Liver (tissue), 9 donors: ENCODE results near the gene CCDC172. TPM values are rescaled to one million over a fixed set of nuclear protein-coding genes. Genes with fewer than 3 reads are reported as not detected.

Experiments used
- DNase-seq: peaks from one replicate; pipeline ENCODE4 v3.0.0-alpha.2; 2017; ENCODE audit warnings: low spot score
- H3K27ac ChIP-seq, 2 donors: one replicate each; pipeline ENCODE4 v1.7.0; 2013; ENCODE audit warnings: inconsistent platforms in 2 of 2, low read length in 2 of 2, control low read depth in 1 of 2, low read depth in 1 of 2, mild to moderate bottlenecking in 1 of 2
- H3K27me3 ChIP-seq, 4 donors: one replicate each; pipeline versions ENCODE4 v1.6.1 to v1.7.0; 2013; ENCODE audit warnings: low read length in 3 of 4, inconsistent platforms in 1 of 4, mild to moderate bottlenecking in 1 of 4, moderate library complexity in 1 of 4; ENCODE audit not compliant: control insufficient read depth in 4 of 4, insufficient read depth in 4 of 4
- H3K36me3 ChIP-seq, 4 donors: one replicate each; pipeline versions ENCODE4 v1.6.1 to v1.7.0; 2013; ENCODE audit warnings: low read length in 3 of 4, mild to moderate bottlenecking in 3 of 4, low read depth in 1 of 4, moderate library complexity in 1 of 4; ENCODE audit not compliant: control insufficient read depth in 4 of 4, insufficient read depth in 3 of 4
- H3K4me1 ChIP-seq, 4 donors: one replicate each; pipeline versions ENCODE4 v1.6.1 to v1.7.0; 2013; ENCODE audit warnings: low read length in 3 of 4, mild to moderate bottlenecking in 3 of 4, moderate library complexity in 1 of 4; ENCODE audit not compliant: control insufficient read depth in 4 of 4, insufficient read depth in 4 of 4
- H3K4me3 ChIP-seq, 3 donors: one replicate each; pipeline versions ENCODE4 v1.6.1 to v1.7.0; 2013; ENCODE audit warnings: low read length in 3 of 3, control low read depth in 1 of 3, low read depth in 1 of 3, mild to moderate bottlenecking in 1 of 3
- H3K9ac ChIP-seq, 2 donors: one replicate each; pipeline ENCODE4 v1.7.0; 2013; ENCODE audit warnings: low read length in 2 of 2, mild to moderate bottlenecking in 2 of 2, moderate library complexity in 2 of 2, control low read depth in 1 of 2, low read depth in 1 of 2
- H3K9me3 ChIP-seq, 4 donors: one replicate each; pipeline versions ENCODE4 v1.6.1 to v1.7.0; 2013; ENCODE audit warnings: low read length in 3 of 4; ENCODE audit not compliant: control insufficient read depth in 4 of 4
- ATF3 ChIP-seq: IDR thresholded peaks from 2 replicates; pipeline ENCODE4 v1.6.1; 2016; ENCODE audit warnings: antibody characterized with exemption
- CTCF ChIP-seq: fragments of 150-350 bp; IDR thresholded peaks from 2 replicates; pipeline ENCODE4 v1.5.1; 2017; ENCODE audit warnings: improper control_type of control experiment, low read depth, low read length; ENCODE audit not compliant: missing input control
- EGR1 ChIP-seq, 2 donors: IDR thresholded peaks; 2 replicates each; pipeline ENCODE4 v1.6.1; 2016 to 2018; ENCODE audit warnings: antibody characterized with exemption in 2 of 2, low read depth in 2 of 2
- FOXA1 ChIP-seq: IDR thresholded peaks from 2 replicates; pipeline ENCODE4 v1.6.1; 2016; ENCODE audit warnings: antibody characterized with exemption
- GABPA ChIP-seq, 2 donors: IDR thresholded peaks in 1 of 2; conservative IDR thresholded peaks in 1 of 2; 2 replicates each; pipeline ENCODE4 v1.6.1; 2016; ENCODE audit warnings: antibody characterized with exemption in 2 of 2, mild to moderate bottlenecking in 1 of 2, moderate library complexity in 1 of 2
- HNF4A ChIP-seq, 2 donors: conservative IDR thresholded peaks; 2 replicates each; pipeline ENCODE4 v1.6.1; 2016; ENCODE audit warnings: antibody characterized with exemption in 2 of 2, mild to moderate bottlenecking in 2 of 2
- HNF4G ChIP-seq: IDR thresholded peaks from 2 replicates; pipeline ENCODE4 v1.6.1; 2016; ENCODE audit warnings: antibody characterized with exemption
- JUND ChIP-seq, 2 donors: IDR thresholded peaks; 2 replicates each; pipeline ENCODE4 v1.6.1; 2016; ENCODE audit warnings: antibody characterized with exemption in 2 of 2
- MAX ChIP-seq: IDR thresholded peaks from 2 replicates; pipeline ENCODE4 v1.6.1; 2016; ENCODE audit warnings: antibody characterized with exemption
- NR2F2 ChIP-seq: IDR thresholded peaks from 2 replicates; pipeline ENCODE4 v1.6.1; 2016; ENCODE audit warnings: antibody characterized with exemption
- RAD21 ChIP-seq, 2 donors: IDR thresholded peaks; 2 replicates each; pipeline ENCODE4 v1.6.1; 2016; ENCODE audit warnings: antibody characterized with exemption in 2 of 2, mild to moderate bottlenecking in 2 of 2
- REST ChIP-seq: IDR thresholded peaks from 2 replicates; pipeline ENCODE4 v1.6.1; 2016; ENCODE audit warnings: antibody characterized with exemption, mild to moderate bottlenecking
- RXRA ChIP-seq, 2 donors: IDR thresholded peaks; 2 replicates each; pipeline ENCODE4 v1.6.1; 2017 to 2018; ENCODE audit warnings: antibody characterized with exemption in 2 of 2, mild to moderate bottlenecking in 1 of 2
- SP1 ChIP-seq: IDR thresholded peaks from 2 replicates; pipeline ENCODE4 v1.6.1; 2018; ENCODE audit warnings: antibody characterized with exemption, mild to moderate bottlenecking
- TAF1 ChIP-seq: conservative IDR thresholded peaks from 2 replicates; pipeline ENCODE4 v1.6.1; 2016; ENCODE audit warnings: antibody characterized with exemption, mild to moderate bottlenecking
- YY1 ChIP-seq: IDR thresholded peaks from 2 replicates; pipeline ENCODE4 v1.6.1; 2016; ENCODE audit warnings: antibody characterized with exemption, mild to moderate bottlenecking
- ZBTB33 ChIP-seq: IDR thresholded peaks from 2 replicates; pipeline ENCODE4 v1.6.1; 2016; ENCODE audit warnings: antibody characterized with exemption
- WGBS: extraction: QIAGEN DNeasy Blood & Tissue Kit; methylation state at CpG from one replicate; pipeline ENCODE4 v1.1.7; 2013; 5-methylcytosine and 5-hydroxymethylcytosine counted together
- polyA plus RNA-seq, 2 donors: library from polyadenylated mRNA; stranded (reverse) in 1 of 2; unstranded in 1 of 2; fragments of 200-250 nt in 1 of 2; fragments of >200 nt in 1 of 2; fragmentation: Nextera tagmentation in 1 of 2; extraction: Ambion mirVana in 1 of 2; gene quantifications; one replicate each; pipeline versions ENCODE4 v1.2.1 to v1.2.3, GENCODE V29; 2013 to 2015
- total RNA-seq, 2 donors: library from RNA; depleted of rRNA; stranded (reverse); fragments of >200 nt; gene quantifications; one replicate each; pipeline ENCODE4 v1.2.3, GENCODE V29; 2014
- donor health status: healthy.
- donor health status: healthy.
- donor health status: healthy.
- donor health status: healthy.
- donor health status: healthy.

Gene CCDC172
- total and polyA plus RNA-seq, 4 donors: not detected

GRCh38 chr10:116355341-116355740, 31.1 kb downstream of the CCDC172 start (continued):
- TF ChIP-seq ZBTB33 (no peak), SP1 (no peak), MAX (no peak), RAD21 (IDR thresholded peaks at IDR 0.05) (no peak), FOXA1 (no peak), HNF4G (no peak), GABPA (IDR thresholded peaks at IDR 0.05 in 1 of 2, conservative IDR thresholded peaks at IDR 0.05 in 1 of 2) (no peak), YY1 (no peak)

- Histone ChIP-seq H3K9ac (no peak overlapping the region), H3K27ac (no peak overlapping the region), H3K4me3 (no peak overlapping the region), H3K9me3 (peaks cover 0 to under 1% (median 0%) of the 10 kb centered on the region in 4 donors), H3K27me3 (no peaks in the 10 kb centered on the region), H3K36me3 (no peaks in the 10 kb centered on the region), H3K4me1 (no peaks in the 10 kb centered on the region)
- no peak for DNase-seq
- no peak for TF ChIP-seq SP1
- TF ChIP-seq NR2F2: no peak
- no peak for TF ChIP-seq GABPA (IDR thresholded peaks at IDR 0.05 in 1 of 2, conservative IDR thresholded peaks at IDR 0.05 in 1 of 2)
- TF ChIP-seq RAD21 (IDR thresholded peaks at IDR 0.05): no peak
- no peak for TF ChIP-seq HNF4A (conservative IDR thresholded peaks at IDR 0.05)
- no peak for TF ChIP-seq FOXA1
- no peak for TF ChIP-seq MAX
- TF ChIP-seq TAF1: no peak
- TF ChIP-seq REST: no peak
- TF ChIP-seq HNF4G: no peak
- 89% methylated on average over 4 of the region's 4 CpGs for WGBS
These were observed 32.6 kb downstream of the CCDC172 start for GRCh38 chr10:116356833-116357232.

GRCh38 chr10:116364868-116365267, 40.6 kb downstream of the CCDC172 start:
- Histone ChIP-seq H3K4me3 (no peak overlapping the region), H3K9ac (no peak overlapping the region), H3K27me3 (no peaks in the 10 kb centered on the region), H3K9me3 (no peaks in the 10 kb centered on the region), H3K4me1 (no peaks in the 10 kb centered on the region), H3K27ac (no peak overlapping the region), H3K36me3 (no peaks in the 10 kb centered on the region)
- DNase-seq: no peak
- TF ChIP-seq SP1 (no peak), JUND (IDR thresholded peaks at IDR 0.05) (no peak), EGR1 (IDR thresholded peaks at IDR 0.05; ENCODE audit: low read depth in 2 of 2) (no peak), RXRA (IDR thresholded peaks at IDR 0.05) (no peak), ZBTB33 (no peak), HNF4G (no peak), RAD21 (IDR thresholded peaks at IDR 0.05) (no peak), CTCF (no peak), HNF4A (conservative IDR thresholded peaks at IDR 0.05) (no peak), NR2F2 (no peak), TAF1 (no peak), GABPA (IDR thresholded peaks at IDR 0.05 in 1 of 2, conservative IDR thresholded peaks at IDR 0.05 in 1 of 2) (no peak), ATF3 (no peak), MAX (no peak)
